A673 (cell line): ENCODE data around the gene PAPOLB. TPM values are rescaled to one million over a fixed set of nuclear protein-coding genes. Genes with fewer than 3 reads are reported as not detected.

Experiments used
- BruUV-seq: library from RNA; stranded (reverse); fragments of 400-500 nt; replicated peaks from 2 replicates; lab custom pipeline; 2021; lab: Mats Ljungman, UMichigan
- CTCF ChIA-PET: fragments of 300-600 bp; sonication (Branson Sonifier 250); formaldehyde crosslinking; loops from one replicate; lab custom pipeline; 2022; ENCODE audit warnings: antibody characterized with exemption; lab: Charles Lee
- POLR2A ChIA-PET: fragments of 300-600 bp; sonication (Branson Sonifier 250); formaldehyde crosslinking; loops from one replicate; lab custom pipeline; 2022; ENCODE audit warnings: antibody characterized with exemption; ENCODE audit not compliant: low non-redundant PET; lab: Charles Lee
- DNase-seq: peaks from one replicate; pipeline ENCODE4 v3.0.0-alpha.2; 2015; ENCODE audit warnings: low spot score
- H3K27ac ChIP-seq: fragments of 200-600 bp; sonication (generic); 2 replicates; pipeline ENCODE4 v1.5.1; 2016; ENCODE audit warnings: mixed run types, low read depth, mild to moderate bottlenecking, mixed read lengths, antibody characterized with exemption, low read length; ENCODE audit not compliant: poor library complexity, severe bottlenecking
- H3K27me3 ChIP-seq: fragments of 200-600 bp; sonication (generic); replicated peaks from 2 replicates; pipeline ENCODE4 v1.6.1; 2017; ENCODE audit warnings: mixed run types, low read depth, mild to moderate bottlenecking, mixed read lengths, antibody characterized with exemption, low read length; ENCODE audit not compliant: insufficient read depth, poor library complexity
- H3K36me3 ChIP-seq: fragments of 200-600 bp; sonication (generic); 2 replicates; pipeline ENCODE4 v1.6.1; 2016; ENCODE audit warnings: mixed run types, mild to moderate bottlenecking, mixed read lengths, antibody characterized with exemption, low read length; ENCODE audit not compliant: insufficient read depth, poor library complexity, severe bottlenecking
- H3K4me1 ChIP-seq: fragments of 200-600 bp; sonication (generic); 2 replicates; pipeline ENCODE4 v1.6.1; 2017; ENCODE audit warnings: mixed run types, mild to moderate bottlenecking, mixed read lengths, antibody characterized with exemption, low read length; ENCODE audit not compliant: insufficient read depth, poor library complexity, severe bottlenecking
- H3K4me3 ChIP-seq: fragments of 200-600 bp; sonication (generic); 2 replicates; pipeline ENCODE4 v1.5.1; 2016; ENCODE audit warnings: low read depth, mixed run types, mild to moderate bottlenecking, mixed read lengths, low read length; ENCODE audit not compliant: poor library complexity, severe bottlenecking
- H3K9me3 ChIP-seq: fragments of 200-600 bp; sonication (generic); 2 replicates; pipeline ENCODE4 v1.6.1; 2016; ENCODE audit warnings: mixed run types, low read depth, mild to moderate bottlenecking, mixed read lengths, antibody characterized with exemption, low read length; ENCODE audit not compliant: poor library complexity, severe bottlenecking
- EZH2 ChIP-seq: fragments of 200-600 bp; sonication (generic); IDR thresholded peaks from 2 replicates; pipeline ENCODE4 v1.6.1; 2017; ENCODE audit warnings: borderline replicate concordance, low read depth, mild to moderate bottlenecking, mixed read lengths, antibody characterized with exemption, low read length; ENCODE audit not compliant: poor library complexity, severe bottlenecking
- intact Hi-C: fragments of 100-400 bp; cut with micrococcal nuclease; formaldehyde crosslinking; loops from one replicate; pipeline ENCODE4 v1.10.0; 2022; ENCODE audit not compliant: unreplicated experiment
- total RNA-seq: library from RNA; stranded (reverse); gene quantifications from 2 replicates; pipeline ENCODE4 v1.2.3, GENCODE V29; 2021
- TF ChIP-seq, protein P1 (sequence below): fragments of 300-800, 200-600 bp; sonication (generic); conservative IDR thresholded peaks from 2 replicates; pipeline ENCODE4 v1.5.1; 2017; ENCODE audit warnings: low read depth, mild to moderate bottlenecking, antibody characterized with exemption, low read length, moderate library complexity, mixed read lengths

The PAPOLB gene
- total RNA-seq, 1 experiment from 2014 or later: 0.17 TPM

DNA sequence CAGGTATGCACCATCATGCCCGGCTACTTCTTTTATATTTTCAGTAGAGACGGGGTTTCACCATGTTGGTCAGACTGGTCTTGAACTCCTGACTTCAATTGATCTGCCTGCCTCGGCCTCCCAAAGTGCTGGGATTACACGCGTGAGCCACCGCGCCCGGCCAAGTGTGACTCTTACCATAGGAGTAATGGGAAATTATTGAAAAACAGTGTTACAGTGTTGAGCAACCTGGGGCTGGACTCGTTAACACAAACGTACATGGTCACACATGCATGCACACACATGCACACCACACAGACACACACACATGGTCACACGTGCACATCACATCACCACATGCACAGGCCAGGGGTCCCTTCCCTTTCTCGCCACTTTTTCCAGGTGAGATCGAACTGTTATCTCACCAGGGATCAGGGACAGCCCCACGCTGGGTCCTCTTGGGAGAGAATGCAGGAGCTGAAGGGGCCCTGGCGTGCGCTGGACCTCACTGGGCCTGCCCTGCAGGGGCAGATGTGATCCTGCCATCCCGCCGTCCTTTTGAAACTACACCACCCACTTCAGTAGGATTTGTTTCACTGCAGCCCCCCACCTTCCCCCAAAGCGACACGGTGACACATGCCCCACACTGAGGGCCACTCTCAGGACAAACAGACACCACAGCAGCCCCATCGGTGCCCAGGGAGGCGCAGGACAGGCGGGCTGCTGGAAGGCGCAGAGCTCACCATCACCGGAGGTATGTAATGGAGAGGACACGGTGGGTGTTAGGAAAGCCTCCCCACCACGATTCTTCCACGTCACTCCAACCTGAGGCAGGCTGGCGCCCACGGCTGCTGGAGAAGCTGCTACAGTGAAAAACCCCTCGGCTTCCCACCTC is 11.5 kb upstream of the PAPOLB start:
- H3K27ac ChIP-seq: no peak overlapping the region
- DNase-seq: no peak
- CTCF ChIA-PET: no interaction called here
- H3K27me3 ChIP-seq: no peaks in the 10 kb centered on the region
- intact Hi-C loops: no loop called here
- no peaks in the 10 kb centered on the region for H3K9me3 ChIP-seq
- TF ChIP-seq, protein P1, sequence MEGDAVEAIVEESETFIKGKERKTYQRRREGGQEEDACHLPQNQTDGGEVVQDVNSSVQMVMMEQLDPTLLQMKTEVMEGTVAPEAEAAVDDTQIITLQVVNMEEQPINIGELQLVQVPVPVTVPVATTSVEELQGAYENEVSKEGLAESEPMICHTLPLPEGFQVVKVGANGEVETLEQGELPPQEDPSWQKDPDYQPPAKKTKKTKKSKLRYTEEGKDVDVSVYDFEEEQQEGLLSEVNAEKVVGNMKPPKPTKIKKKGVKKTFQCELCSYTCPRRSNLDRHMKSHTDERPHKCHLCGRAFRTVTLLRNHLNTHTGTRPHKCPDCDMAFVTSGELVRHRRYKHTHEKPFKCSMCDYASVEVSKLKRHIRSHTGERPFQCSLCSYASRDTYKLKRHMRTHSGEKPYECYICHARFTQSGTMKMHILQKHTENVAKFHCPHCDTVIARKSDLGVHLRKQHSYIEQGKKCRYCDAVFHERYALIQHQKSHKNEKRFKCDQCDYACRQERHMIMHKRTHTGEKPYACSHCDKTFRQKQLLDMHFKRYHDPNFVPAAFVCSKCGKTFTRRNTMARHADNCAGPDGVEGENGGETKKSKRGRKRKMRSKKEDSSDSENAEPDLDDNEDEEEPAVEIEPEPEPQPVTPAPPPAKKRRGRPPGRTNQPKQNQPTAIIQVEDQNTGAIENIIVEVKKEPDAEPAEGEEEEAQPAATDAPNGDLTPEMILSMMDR: no peak
- BruUV-seq: no TSS peak
- POLR2A ChIA-PET: no interaction called here
- H3K4me3 ChIP-seq: no peak overlapping the region
- no peaks in the 10 kb centered on the region for H3K36me3 ChIP-seq
- H3K4me1 ChIP-seq: no peaks in the 10 kb centered on the region

DNA sequence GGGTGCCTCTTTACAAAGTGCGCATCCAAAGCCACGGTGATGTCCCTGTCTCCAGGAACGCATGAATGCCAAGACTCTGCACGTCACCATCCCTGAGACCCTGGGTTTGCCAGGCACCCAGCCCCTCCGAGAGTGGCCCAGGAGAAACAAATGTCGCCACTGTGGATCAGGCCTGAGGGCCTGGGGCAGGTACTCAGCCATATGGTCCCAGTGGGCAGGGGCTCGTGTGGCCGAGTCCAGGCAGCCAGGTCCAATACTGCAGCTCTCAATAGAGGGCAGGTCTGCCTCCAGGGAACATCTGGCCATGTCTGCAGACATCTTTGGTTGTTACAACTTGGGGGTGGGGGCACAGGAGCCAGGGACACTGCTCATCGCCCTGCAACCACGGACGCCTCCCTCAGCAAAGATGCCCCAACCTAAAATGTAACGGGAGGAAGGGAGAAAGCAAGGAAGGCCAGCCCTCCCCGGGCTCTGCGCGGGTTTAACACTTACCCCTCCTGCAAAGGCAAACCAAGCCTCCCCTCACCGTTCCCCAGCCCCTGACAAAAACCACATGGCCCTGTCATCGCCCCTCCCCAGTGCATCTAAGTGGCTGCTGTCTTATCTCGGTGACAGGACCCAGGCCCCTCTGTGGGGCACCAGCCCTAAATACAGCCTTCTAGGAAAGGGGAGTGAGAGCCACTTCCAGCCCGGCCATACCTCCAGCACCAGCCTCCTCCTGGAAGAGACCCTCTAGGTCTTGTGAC is 10.3 kb upstream of the PAPOLB start:
- no TSS peak for BruUV-seq
- POLR2A ChIA-PET: no interaction called here
- Histone ChIP-seq H3K27ac (no peak overlapping the region), H3K4me1 (no peaks in the 10 kb centered on the region), H3K4me3 (no peak overlapping the region), H3K27me3 (no peaks in the 10 kb centered on the region), H3K9me3 (no peaks in the 10 kb centered on the region), H3K36me3 (no peaks in the 10 kb centered on the region)
- no peak for DNase-seq
- CTCF ChIA-PET: no interaction called here
- no peak for TF ChIP-seq EZH2
- TF ChIP-seq, protein P1: no peak
- intact Hi-C loops: no loop called here

DNA sequence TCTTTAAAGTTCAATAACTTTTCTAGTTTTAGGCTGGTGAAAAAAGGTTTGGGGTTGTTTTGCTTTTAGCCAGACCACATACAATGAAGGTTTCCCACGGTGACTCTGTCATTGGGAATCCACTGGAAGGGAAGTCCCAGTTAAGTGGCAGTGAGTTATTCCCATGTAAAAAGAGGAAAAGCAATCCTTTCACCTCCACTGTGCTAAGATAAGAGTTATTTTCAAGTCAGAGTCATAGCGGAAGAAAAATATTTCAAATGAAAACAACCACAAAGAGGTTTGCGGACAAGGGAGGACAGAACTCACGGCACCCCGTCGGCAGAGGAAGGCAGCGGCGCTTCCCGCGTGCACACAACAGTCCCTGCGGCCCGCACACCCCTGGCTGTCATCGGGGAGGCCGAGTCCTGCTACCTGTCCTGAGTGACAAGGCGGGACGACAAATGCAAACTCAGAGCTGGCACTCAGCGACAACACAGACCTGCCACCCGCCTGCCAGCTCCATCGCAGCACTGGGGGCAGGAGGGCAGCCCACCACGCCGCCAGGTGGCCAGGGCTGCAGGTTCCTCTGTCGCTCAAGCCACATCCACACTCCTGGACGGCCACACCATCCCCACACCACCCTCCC is 9.3 kb upstream of the PAPOLB start:
- Histone ChIP-seq H3K27me3 (no peaks in the 10 kb centered on the region), H3K27ac (no peak overlapping the region), H3K4me1 (no peaks in the 10 kb centered on the region), H3K36me3 (no peaks in the 10 kb centered on the region), H3K9me3 (no peaks in the 10 kb centered on the region), H3K4me3 (no peak overlapping the region)
- intact Hi-C loops: no loop called here
- no TSS peak for BruUV-seq
- POLR2A ChIA-PET: no interaction called here
- no peak for DNase-seq
- TF ChIP-seq, protein P1: no peak
- TF ChIP-seq EZH2: no peak
- CTCF ChIA-PET: no interaction called here
